Osteoblast (primary cell): Measurements from ENCODE around the gene RAP1GDS1. TPM values are rescaled to one million over a fixed set of nuclear protein-coding genes. Genes with fewer than 3 reads are reported as not detected.
A peak's percentile ranks its signal among the peaks of the same experiment; 100 is the strongest.

ENCODE experiments used
- DNase-seq: peaks from one replicate; pipeline ENCODE4 v3.0.0; 2011; ENCODE audit warnings: low spot score, mixed read lengths; ENCODE audit not compliant: insufficient read length; ENCODE audit errors: missing footprints
- H2AFZ ChIP-seq: 2 replicates; pipeline ENCODE4 v1.6.0; 2011; ENCODE audit warnings: mild to moderate bottlenecking, low read length
- H3K27ac ChIP-seq: 2 replicates; pipeline ENCODE4 v1.5.1; 2011; ENCODE audit warnings: mild to moderate bottlenecking, low read depth, low read length, moderate library complexity
- H3K27me3 ChIP-seq: 2 replicates; pipeline ENCODE4 v1.6.0; 2012; ENCODE audit warnings: mild to moderate bottlenecking, control low read depth, inconsistent platforms, low read length, moderate library complexity; ENCODE audit not compliant: insufficient read depth
- H3K36me3 ChIP-seq: 2 replicates; pipeline ENCODE4 v1.5.1; 2011; ENCODE audit warnings: mild to moderate bottlenecking, low read length, control low read depth, moderate library complexity; ENCODE audit not compliant: insufficient read depth
- H3K4me1 ChIP-seq: 2 replicates; pipeline ENCODE4 v1.5.1; 2011; ENCODE audit warnings: mild to moderate bottlenecking, low read length, control low read depth, moderate library complexity; ENCODE audit not compliant: insufficient read depth
- H3K4me2 ChIP-seq: 2 replicates; pipeline ENCODE4 v1.6.0; 2011; ENCODE audit warnings: mild to moderate bottlenecking, low read length; ENCODE audit not compliant: insufficient read depth
- H3K4me3 ChIP-seq: fragments of 200-600 bp; sonication (generic); 3 replicates; pipeline ENCODE4 v1.5.1; 2012; ENCODE audit warnings: mild to moderate bottlenecking, low read length, inconsistent platforms; ENCODE audit not compliant: insufficient read depth
- H3K79me2 ChIP-seq: 2 replicates; pipeline ENCODE4 v1.6.0; 2012; ENCODE audit warnings: mild to moderate bottlenecking, low read length, control low read depth, inconsistent platforms; ENCODE audit not compliant: insufficient read depth
- H3K9me3 ChIP-seq: 2 replicates; pipeline ENCODE4 v1.5.1; 2011; ENCODE audit warnings: low read depth, low read length, control low read depth
- H4K20me1 ChIP-seq: 2 replicates; pipeline ENCODE4 v1.6.0; 2012; ENCODE audit warnings: mild to moderate bottlenecking, low read length, control low read depth; ENCODE audit not compliant: insufficient read depth
- total RNA-seq: library from RNA; depleted of rRNA; stranded (reverse); fragments of >200 nt; gene quantifications from 2 replicates; pipeline ENCODE4 v1.2.3, GENCODE V29; 2012
- TF ChIP-seq, protein P1 (sequence below): IDR thresholded peaks from 2 replicates; pipeline ENCODE4 v1.5.1; 2011; ENCODE audit warnings: mild to moderate bottlenecking, low read depth, low read length, moderate library complexity; ENCODE audit errors: extremely low read depth

Gene RAP1GDS1
- total RNA-seq, 1 donor, result 60.1 TPM

GRCh38 chr4:98482503-98482846, 221.3 kb downstream of the RAP1GDS1 start:
- Histone ChIP-seq H3K27me3 (no peaks in the 10 kb centered on the region), H3K36me3 (peaks cover 17% of the 10 kb centered on the region), H4K20me1 (no peaks in the 10 kb centered on the region), H3K4me3 (peak overlapping the region; percentile 35), H3K4me1 (peaks cover 21% of the 10 kb centered on the region), H3K4me2 (peak overlapping the region; percentile 54), H3K9me3 (no peaks in the 10 kb centered on the region), H3K27ac (peak overlapping the region; percentile 73), H2AFZ (no peak overlapping the region), H3K79me2 (peaks cover 44% of the 10 kb centered on the region)
- peak; percentile 66 for DNase-seq
- TF ChIP-seq, protein P1, sequence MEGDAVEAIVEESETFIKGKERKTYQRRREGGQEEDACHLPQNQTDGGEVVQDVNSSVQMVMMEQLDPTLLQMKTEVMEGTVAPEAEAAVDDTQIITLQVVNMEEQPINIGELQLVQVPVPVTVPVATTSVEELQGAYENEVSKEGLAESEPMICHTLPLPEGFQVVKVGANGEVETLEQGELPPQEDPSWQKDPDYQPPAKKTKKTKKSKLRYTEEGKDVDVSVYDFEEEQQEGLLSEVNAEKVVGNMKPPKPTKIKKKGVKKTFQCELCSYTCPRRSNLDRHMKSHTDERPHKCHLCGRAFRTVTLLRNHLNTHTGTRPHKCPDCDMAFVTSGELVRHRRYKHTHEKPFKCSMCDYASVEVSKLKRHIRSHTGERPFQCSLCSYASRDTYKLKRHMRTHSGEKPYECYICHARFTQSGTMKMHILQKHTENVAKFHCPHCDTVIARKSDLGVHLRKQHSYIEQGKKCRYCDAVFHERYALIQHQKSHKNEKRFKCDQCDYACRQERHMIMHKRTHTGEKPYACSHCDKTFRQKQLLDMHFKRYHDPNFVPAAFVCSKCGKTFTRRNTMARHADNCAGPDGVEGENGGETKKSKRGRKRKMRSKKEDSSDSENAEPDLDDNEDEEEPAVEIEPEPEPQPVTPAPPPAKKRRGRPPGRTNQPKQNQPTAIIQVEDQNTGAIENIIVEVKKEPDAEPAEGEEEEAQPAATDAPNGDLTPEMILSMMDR, result no peak

GRCh38 chr4:98482847-98483806, 221.9 kb downstream of the RAP1GDS1 start:
- H3K79me2 ChIP-seq, result peaks cover 45% of the 10 kb centered on the region
- H3K27me3 ChIP-seq, result no peaks in the 10 kb centered on the region
- peak; percentile 86 for DNase-seq
- no peak overlapping the region for H2AFZ ChIP-seq
- H3K9me3 ChIP-seq, result no peaks in the 10 kb centered on the region
- H4K20me1 ChIP-seq, result no peaks in the 10 kb centered on the region
- peaks cover 21% of the 10 kb centered on the region for H3K4me1 ChIP-seq
- H3K4me2 ChIP-seq, result peak overlapping the region; percentile 54
- H3K4me3 ChIP-seq, result peak overlapping the region; percentile 35
- H3K27ac ChIP-seq, result peak overlapping the region; percentile 73
- peaks cover 15% of the 10 kb centered on the region for H3K36me3 ChIP-seq
- TF ChIP-seq, protein P1, result no peak

- Histone ChIP-seq H3K4me2 (no peak overlapping the region), H3K79me2 (peaks cover 41% of the 10 kb centered on the region), H3K27ac (peak overlapping the region; percentile 73)
Observed at GRCh38 chr4:98484031-98484430, 222.8 kb downstream of the RAP1GDS1 start.

GRCh38 chr4:98485816-98486345, 224.7 kb downstream of the RAP1GDS1 start:
- TF ChIP-seq, protein P1, result no peak
- H3K27ac ChIP-seq, result peak overlapping the region; percentile 11
- no peak overlapping the region for H3K4me3 ChIP-seq
- no peak overlapping the region for H3K4me2 ChIP-seq
- H3K36me3 ChIP-seq, result peaks cover 10% of the 10 kb centered on the region
- H2AFZ ChIP-seq, result no peak overlapping the region
- no peaks in the 10 kb centered on the region for H4K20me1 ChIP-seq
- peaks cover 21% of the 10 kb centered on the region for H3K4me1 ChIP-seq
- no peaks in the 10 kb centered on the region for H3K27me3 ChIP-seq
- DNase-seq, result no peak
- H3K79me2 ChIP-seq, result peaks cover 47% of the 10 kb centered on the region
- no peaks in the 10 kb centered on the region for H3K9me3 ChIP-seq

More at GRCh38 chr4:98484031-98484430, 222.8 kb downstream of the RAP1GDS1 start:
- no peaks in the 10 kb centered on the region for H3K9me3 ChIP-seq
- H2AFZ ChIP-seq, result no peak overlapping the region
- no peak overlapping the region for H3K4me3 ChIP-seq
- peaks cover 10% of the 10 kb centered on the region for H3K36me3 ChIP-seq
- H4K20me1 ChIP-seq, result no peaks in the 10 kb centered on the region
- no peaks in the 10 kb centered on the region for H3K27me3 ChIP-seq
- peaks cover 21% of the 10 kb centered on the region for H3K4me1 ChIP-seq
- TF ChIP-seq, protein P1, result no peak
- peak; percentile 50 for DNase-seq
